Endodermal cell (in vitro differentiated cells): ENCODE data around the gene CLCN1. TPM values are rescaled to one million over a fixed set of nuclear protein-coding genes. Genes with fewer than 3 reads are reported as not detected.

Experiments used
- DNase-seq: peaks from one replicate; pipeline ENCODE4 v3.0.0-alpha.2; 2017
- H3K27ac ChIP-seq: 2 replicates; pipeline ENCODE4 v1.5.1; 2013; ENCODE audit warnings: mild to moderate bottlenecking, low read depth, low read length, moderate library complexity
- H3K27me3 ChIP-seq: 2 replicates; pipeline ENCODE4 v1.6.1; 2013; ENCODE audit warnings: mild to moderate bottlenecking, low read length, moderate library complexity; ENCODE audit not compliant: insufficient read depth, control insufficient read depth, poor library complexity, severe bottlenecking
- H3K36me3 ChIP-seq: 2 replicates; pipeline ENCODE4 v1.7.0; 2013; ENCODE audit warnings: mild to moderate bottlenecking, low read length, moderate library complexity; ENCODE audit not compliant: control insufficient read depth, insufficient read depth
- H3K4me1 ChIP-seq: one replicate; pipeline ENCODE4 v1.7.0; 2013; ENCODE audit warnings: low read length; ENCODE audit not compliant: control insufficient read depth, insufficient read depth
- H3K4me3 ChIP-seq: 2 replicates; pipeline ENCODE4 v1.5.1; 2013; ENCODE audit warnings: mild to moderate bottlenecking, low read length, moderate library complexity
- H3K9ac ChIP-seq: 2 replicates; pipeline ENCODE4 v1.6.1; 2013; ENCODE audit warnings: mild to moderate bottlenecking, low read length, moderate library complexity; ENCODE audit not compliant: poor library complexity, severe bottlenecking; ENCODE audit errors: extremely low read depth
- H3K9me3 ChIP-seq: 2 replicates; pipeline ENCODE4 v1.6.1; 2013; ENCODE audit warnings: mild to moderate bottlenecking, low read length, moderate library complexity; ENCODE audit not compliant: control insufficient read depth
- H3K27ac Mint-ChIP-seq: 2 replicates; pipeline ENCODE4 v1.8.0; 2020; ENCODE audit warnings: mixed read lengths
- H3K27me3 Mint-ChIP-seq: 2 replicates; pipeline ENCODE4 v1.8.0; 2021; ENCODE audit warnings: mild to moderate bottlenecking, mixed read lengths; ENCODE audit not compliant: insufficient read depth
- H3K36me3 Mint-ChIP-seq: 2 replicates; pipeline ENCODE4 v1.8.0; 2020; ENCODE audit warnings: low read depth, mixed read lengths
- H3K4me1 Mint-ChIP-seq: 2 replicates; pipeline ENCODE4 v1.8.0; 2020; ENCODE audit warnings: mixed read lengths
- H3K4me3 Mint-ChIP-seq: 2 replicates; pipeline ENCODE4 v1.8.0; 2020; ENCODE audit warnings: mild to moderate bottlenecking, moderate library complexity, mixed read lengths
- H3K9me3 Mint-ChIP-seq: 2 replicates; pipeline ENCODE4 v1.8.0; 2020; ENCODE audit warnings: mild to moderate bottlenecking, mixed read lengths
- CTCF ChIP-seq: fragments of 200-600 bp; sonication (generic); conservative IDR thresholded peaks from 2 replicates; pipeline ENCODE4 v1.5.0; 2021; ENCODE audit warnings: antibody characterized with exemption, mild to moderate bottlenecking
- WGBS, 2 experiments: methylation state at CpG; one replicate each; pipeline versions ENCODE4 v1.1.5 to v1.1.7; 2013; ENCODE audit warnings: missing lambda C conversion rate in 2 of 2, mixed read lengths in 1 of 2; ENCODE audit not compliant: insufficient coverage in 1 of 2, insufficient read length in 1 of 2; 5-methylcytosine and 5-hydroxymethylcytosine counted together
- total RNA-seq, 2 donors: library from RNA; stranded (reverse); fragmentation: NEBNext Ultra II Directional in 1 of 2; extraction: Animal tissue kit (Norgen Biotek cat#: 25700) in 1 of 2; gene quantifications; 2 replicates in 1 of 2; 3 replicates in 1 of 2; pipeline ENCODE4 v1.2.1, GENCODE V29; 2021

The CLCN1 gene
- total RNA-seq, 2 donors from 2014 or later, result 0.53 TPM; not detected in 1

DNA sequence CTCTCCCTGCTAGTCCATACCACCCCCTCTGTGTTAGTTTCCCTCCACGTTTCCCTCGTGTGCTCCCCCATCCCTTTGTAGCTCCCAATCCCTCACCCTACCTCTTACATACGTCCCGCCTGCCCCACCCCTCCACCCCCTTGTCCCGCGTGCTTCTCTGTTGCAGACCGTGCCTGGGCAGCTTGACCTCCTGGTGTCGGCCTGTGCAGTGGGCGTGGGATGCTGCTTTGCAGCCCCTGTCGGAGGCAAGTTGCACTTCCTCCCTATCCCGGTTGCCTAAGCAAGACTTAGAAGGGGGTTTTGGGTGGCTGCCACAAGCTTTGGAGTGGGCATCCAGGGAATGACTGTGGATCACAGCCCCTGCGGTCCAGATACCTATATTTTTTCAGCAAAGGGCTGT is 7.7 kb downstream of the CLCN1 start:
- Mint-ChIP-seq H3K4me3 (no peak overlapping the region), H3K9me3 (no peaks in the 10 kb centered on the region), H3K27ac (no peak overlapping the region), H3K4me1 (peaks cover 12% of the 10 kb centered on the region), H3K36me3 (no peaks in the 10 kb centered on the region), H3K27me3 (peaks cover 17% of the 10 kb centered on the region)
- Histone ChIP-seq H3K4me1 (no peaks in the 10 kb centered on the region), H3K27ac (no peak overlapping the region), H3K4me3 (no peak overlapping the region), H3K9me3 (no peaks in the 10 kb centered on the region), H3K9ac (no peak overlapping the region), H3K36me3 (no peaks in the 10 kb centered on the region), H3K27me3 (no peaks in the 10 kb centered on the region)
- DNase-seq, result no peak
- TF ChIP-seq CTCF, result peak; percentile 26
- WGBS, 2 experiments, result 52 to 82% methylated on average over 4 to 12 of the region's 12 CpGs

GRCh38 chr7:143325240-143325639 is 9.3 kb downstream of the CLCN1 start:
- Mint-ChIP-seq H3K27me3 (peaks cover 11% of the 10 kb centered on the region), H3K9me3 (no peaks in the 10 kb centered on the region), H3K4me3 (no peak overlapping the region), H3K27ac (no peak overlapping the region), H3K36me3 (no peaks in the 10 kb centered on the region), H3K4me1 (peaks cover 12% of the 10 kb centered on the region)
- Histone ChIP-seq H3K4me3 (no peak overlapping the region), H3K27me3 (no peaks in the 10 kb centered on the region), H3K27ac (no peak overlapping the region), H3K9me3 (no peaks in the 10 kb centered on the region), H3K9ac (no peak overlapping the region), H3K36me3 (no peaks in the 10 kb centered on the region), H3K4me1 (no peaks in the 10 kb centered on the region)
- no peak for TF ChIP-seq CTCF
- WGBS, 2 experiments, result 75% methylated on average over 1 of the region's 2 CpGs; no CpG with 5 or more reads in 1 of the 2 experiments
- DNase-seq, result no peak

DNA sequence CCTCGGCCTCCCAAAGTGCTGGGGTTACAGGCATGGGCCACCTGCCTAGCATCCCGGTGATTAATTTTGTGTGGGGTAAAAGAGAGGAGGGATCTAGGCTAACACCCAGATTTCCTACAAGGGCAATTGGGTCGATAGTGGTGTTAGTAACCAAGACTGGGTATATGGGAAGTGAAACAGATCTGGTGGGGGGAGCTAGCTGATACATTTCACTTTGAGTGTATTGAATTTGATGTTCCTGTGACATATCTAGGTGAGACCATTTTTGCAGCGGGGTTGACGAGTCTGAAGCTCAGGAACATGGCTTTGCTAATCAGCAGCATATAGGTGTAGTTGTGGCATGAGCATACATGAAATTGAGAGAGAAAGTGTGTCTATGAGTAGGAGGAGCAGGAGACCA is 12.0 kb downstream of the CLCN1 start:
- H3K4me3 Mint-ChIP-seq, result no peak overlapping the region
- no peak overlapping the region for H3K9ac ChIP-seq

More for the DNA sequence above, 12.0 kb downstream of the CLCN1 start:
- Histone ChIP-seq H3K4me1 (no peaks in the 10 kb centered on the region), H3K27me3 (no peaks in the 10 kb centered on the region), H3K9me3 (no peaks in the 10 kb centered on the region), H3K36me3 (no peaks in the 10 kb centered on the region), H3K27ac (no peak overlapping the region), H3K4me3 (no peak overlapping the region)
- Mint-ChIP-seq H3K27me3 (peaks cover 16% of the 10 kb centered on the region), H3K36me3 (no peaks in the 10 kb centered on the region), H3K4me1 (peaks cover 12% of the 10 kb centered on the region), H3K27ac (no peak overlapping the region), H3K9me3 (no peaks in the 10 kb centered on the region)
- no peak for DNase-seq
- TF ChIP-seq CTCF, result no peak
- WGBS, 2 experiments, result 90 to 92% methylated on average over 3 to 5 of the region's 5 CpGs
